Measurements from ENCODE around the gene SLCO4A1.

The SLCO4A1 gene

GRCh38 chr20:62622178-62622876 is 20.0 kb upstream of the SLCO4A1 start:
- TF ChIP-seq CTCF (IDR thresholded peaks at IDR 0.05; ENCODE audit: borderline replicate concordance, control extremely low read depth, extremely low read depth, insufficient read depth, missing control alignments) = no peak
- no peak for DNase-seq (ENCODE audit: low spot score)
- in situ Hi-C loops (cut with MboI; ENCODE audit: low sequenced_read_pairs, unreplicated experiment) = no loop called here

GRCh38 chr20:62622877-62623487 is 19.3 kb upstream of the SLCO4A1 start:
- TF ChIP-seq CTCF (IDR thresholded peaks at IDR 0.05; ENCODE audit: borderline replicate concordance, control extremely low read depth, extremely low read depth, insufficient read depth, missing control alignments) = no peak
- no peak for DNase-seq (ENCODE audit: low spot score)
- in situ Hi-C loops (cut with MboI; ENCODE audit: low sequenced_read_pairs, unreplicated experiment) = no loop called here

- TF ChIP-seq CTCF (IDR thresholded peaks at IDR 0.05; ENCODE audit: borderline replicate concordance, control extremely low read depth, extremely low read depth, insufficient read depth, missing control alignments) = no peak
- peak; percentile 100 for DNase-seq (ENCODE audit: low spot score)
- in situ Hi-C loops (cut with MboI; ENCODE audit: low sequenced_read_pairs, unreplicated experiment) = no loop called here
Measured at GRCh38 chr20:62623488-62624324, 18.6 kb upstream of the SLCO4A1 start.

- peak; percentile 35 for TF ChIP-seq CTCF (IDR thresholded peaks at IDR 0.05; ENCODE audit: borderline replicate concordance, control extremely low read depth, extremely low read depth, insufficient read depth, missing control alignments)
- in situ Hi-C loops (cut with MboI; ENCODE audit: low sequenced_read_pairs, unreplicated experiment) = no loop called here
- DNase-seq (ENCODE audit: low spot score) = peak; percentile 81
Measured at GRCh38 chr20:62624325-62624690, 18.0 kb upstream of the SLCO4A1 start.

- no peak for DNase-seq (ENCODE audit: low spot score)
- in situ Hi-C loops (cut with MboI; ENCODE audit: low sequenced_read_pairs, unreplicated experiment) = no loop called here
- TF ChIP-seq CTCF (IDR thresholded peaks at IDR 0.05; ENCODE audit: borderline replicate concordance, control extremely low read depth, extremely low read depth, insufficient read depth, missing control alignments) = no peak
Measured at GRCh38 chr20:62624719-62625453, 17.4 kb upstream of the SLCO4A1 start.

- in situ Hi-C loops (cut with MboI; ENCODE audit: low sequenced_read_pairs, unreplicated experiment) = no loop called here
- no peak for DNase-seq (ENCODE audit: low spot score)
- TF ChIP-seq CTCF (IDR thresholded peaks at IDR 0.05; ENCODE audit: borderline replicate concordance, control extremely low read depth, extremely low read depth, insufficient read depth, missing control alignments) = no peak
Measured at GRCh38 chr20:62625516-62625915, 16.8 kb upstream of the SLCO4A1 start.

Data from GM13976 (cell line).